Measurements from ENCODE around the gene MLEC. TPM values are rescaled to one million over a fixed set of nuclear protein-coding genes. Genes with fewer than 3 reads are reported as not detected.

MLEC gene
- total and polyA plus RNA-seq, 11 donors, result 39.2 to 150 (median 117) TPM

GRCh38 chr12:120658286-120659150 lies 28.4 kb upstream of the MLEC start:
- H3K9me3 ChIP-seq, result no peaks in the 10 kb centered on the region
- no peak overlapping the region for H3K4me3 ChIP-seq
- DNase-seq (no peak), ATAC-seq (no peak)
- intact Hi-C loops (cut with DNase I), result no loop called here
- H3K4me1 ChIP-seq, result peaks cover 0 to 31% (median 19%) of the 10 kb centered on the region in 12 donors
- WGBS, 4 donors, result 86 to 90% (median 90%) methylated on average over 21 to 22 of the region's 22 CpGs
- no peak for TF ChIP-seq POLR2A (IDR thresholded peaks at IDR 0.05)
- TF ChIP-seq CTCF (IDR thresholded peaks at IDR 0.05), result no peak
- H3K27me3 ChIP-seq, result no peaks in the 10 kb centered on the region
- H3K36me3 ChIP-seq, result peaks cover 0 to 18% (median 0%) of the 10 kb centered on the region in 9 donors
- peak overlapping the region in 1 of 12 donors; percentile 5 for H3K27ac ChIP-seq

- Histone ChIP-seq H3K9me3 (no peaks in the 10 kb centered on the region), H3K27ac (peak overlapping the region in 1 of 12 donors; percentile 5), H3K36me3 (peaks cover 0 to 20% (median 0%) of the 10 kb centered on the region in 9 donors), H3K4me1 (peaks cover 0 to 25% (median 12%) of the 10 kb centered on the region in 12 donors), H3K4me3 (no peak overlapping the region), H3K27me3 (no peaks in the 10 kb centered on the region)
- intact Hi-C loops (cut with DNase I), result no loop called here
- 52 to 56% (median 55%) methylated on average over 8 of the region's 8 CpGs for WGBS, 4 donors
- DNase-seq (no peak), ATAC-seq (no peak)
- TF ChIP-seq CTCF (IDR thresholded peaks at IDR 0.05), result no peak
- no peak for TF ChIP-seq POLR2A (IDR thresholded peaks at IDR 0.05)
These were observed 27.8 kb upstream of the MLEC start for GRCh38 chr12:120659151-120659525.

GRCh38 chr12:120661432-120661831 lies 25.5 kb upstream of the MLEC start:
- Histone ChIP-seq H3K27ac (no peak overlapping the region), H3K4me3 (no peak overlapping the region), H3K27me3 (no peaks in the 10 kb centered on the region), H3K4me1 (peaks cover 0 to 12% (median 0%) of the 10 kb centered on the region in 12 donors), H3K36me3 (peaks cover 0 to 20% (median 0%) of the 10 kb centered on the region in 9 donors), H3K9me3 (no peaks in the 10 kb centered on the region)
- ATAC-seq (no peak), DNase-seq (no peak)
- no peak for TF ChIP-seq POLR2A (IDR thresholded peaks at IDR 0.05)
- no peak for TF ChIP-seq CTCF (IDR thresholded peaks at IDR 0.05)
- WGBS, 4 donors, result 68 to 97% (median 75%) methylated on average over 2 of the region's 2 CpGs
- intact Hi-C loops (cut with DNase I), result no loop called here

GRCh38 chr12:120662879-120663278 lies 24.1 kb upstream of the MLEC start:
- H3K27ac ChIP-seq, result no peak overlapping the region
- H3K9me3 ChIP-seq, result no peaks in the 10 kb centered on the region
- ATAC-seq, result no peak
- TF ChIP-seq CTCF (IDR thresholded peaks at IDR 0.05) (no peak), POLR2A (IDR thresholded peaks at IDR 0.05) (no peak)
- 83 to 97% (median 88%) methylated on average over 3 of the region's 3 CpGs for WGBS, 4 donors
- no peak for DNase-seq
- H3K4me1 ChIP-seq, result peaks cover 0 to 12% (median 0%) of the 10 kb centered on the region in 12 donors
- peaks cover 0 to 20% (median 0%) of the 10 kb centered on the region in 9 donors for H3K36me3 ChIP-seq
- no peaks in the 10 kb centered on the region for H3K27me3 ChIP-seq
- intact Hi-C loops (cut with DNase I), result no loop called here
- H3K4me3 ChIP-seq, result no peak overlapping the region
